HUES64 (cell line): ENCODE data around the gene CHURC1.
"Not testable (repeated sequence)": the region's sequence is repeated elsewhere in the genome, so short reads cannot be mapped to it uniquely, and the experiment has no call there.

Experiments used
- H3K27ac ChIP-seq: 2 replicates; pipeline ENCODE4 v1.7.0; 2013; ENCODE audit warnings: low read depth, low read length, inconsistent platforms
- H3K27me3 ChIP-seq: 2 replicates; pipeline ENCODE4 v1.6.1; 2013; ENCODE audit warnings: mild to moderate bottlenecking, low read length; ENCODE audit not compliant: insufficient read depth
- H3K36me3 ChIP-seq: 2 replicates; pipeline ENCODE4 v1.6.1; 2013; ENCODE audit warnings: mild to moderate bottlenecking, low read length; ENCODE audit not compliant: insufficient read depth
- H3K4me1 ChIP-seq: 2 replicates; pipeline ENCODE4 v1.6.1; 2013; ENCODE audit warnings: mild to moderate bottlenecking, low read length, moderate library complexity; ENCODE audit not compliant: insufficient read depth
- H3K4me3 ChIP-seq: 2 replicates; pipeline ENCODE4 v1.5.1; 2013; ENCODE audit warnings: mild to moderate bottlenecking, low read length, moderate library complexity
- H3K9ac ChIP-seq: 2 replicates; pipeline ENCODE4 v1.6.1; 2013; ENCODE audit warnings: mild to moderate bottlenecking, low read depth, low read length
- H3K9me3 ChIP-seq: 2 replicates; pipeline ENCODE4 v1.6.1; 2013; ENCODE audit warnings: low read depth, low read length; ENCODE audit not compliant: insufficient read depth
- WGBS: fragments of 150-250, 120-280 bp; methylation state at CpG from one replicate; pipeline ENCODE4 v1.1.7; 2013; ENCODE audit warnings: missing lambda C conversion rate; 5-methylcytosine and 5-hydroxymethylcytosine counted together

Gene CHURC1

GRCh38 chr14:64912261-64912660, 2.0 kb upstream of the CHURC1 start:
- Histone ChIP-seq H3K9me3 (no peaks in the 10 kb centered on the region), H3K27ac (no peak overlapping the region), H3K27me3 (no peaks in the 10 kb centered on the region), H3K9ac (no peak overlapping the region), H3K4me3 (no peak overlapping the region), H3K4me1 (peaks cover 10% of the 10 kb centered on the region), H3K36me3 (no peaks in the 10 kb centered on the region)
- WGBS: no CpG with 5 or more reads among the region's 1 CpG

- 67% methylated on average over 1 of the region's 5 CpGs for WGBS
- H3K27me3 ChIP-seq, H3K9me3 ChIP-seq, H3K27ac ChIP-seq, H3K9ac ChIP-seq, H3K36me3 ChIP-seq, H3K4me3 ChIP-seq: not testable (repeated sequence)
- H3K4me1 ChIP-seq: peaks cover 10% of the 10 kb centered on the region
Observed at GRCh38 chr14:64913477-64913876, 778 bp upstream of the CHURC1 start.

GRCh38 chr14:64915029-64915424, 772 bp downstream of the CHURC1 start:
- H3K27me3 ChIP-seq: no peaks in the 10 kb centered on the region
- peaks cover 10% of the 10 kb centered on the region for H3K4me1 ChIP-seq
- WGBS: 47% methylated on average over 4 of the region's 4 CpGs
- H3K36me3 ChIP-seq: no peaks in the 10 kb centered on the region
- peak overlapping the region; percentile 91 for H3K4me3 ChIP-seq
- peak overlapping the region; percentile 94 for H3K27ac ChIP-seq
- H3K9ac ChIP-seq: peak overlapping the region; percentile 96
- no peaks in the 10 kb centered on the region for H3K9me3 ChIP-seq

GRCh38 chr14:64915797-64916196, 1.5 kb downstream of the CHURC1 start:
- H3K9me3 ChIP-seq: no peaks in the 10 kb centered on the region
- H3K9ac ChIP-seq: no peak overlapping the region
- H3K27me3 ChIP-seq: no peaks in the 10 kb centered on the region
- peak overlapping the region; percentile 91 for H3K4me3 ChIP-seq
- H3K4me1 ChIP-seq: peaks cover 10% of the 10 kb centered on the region
- WGBS: 100% methylated on average over 1 of the region's 2 CpGs
- no peak overlapping the region for H3K27ac ChIP-seq
- H3K36me3 ChIP-seq: no peaks in the 10 kb centered on the region

GRCh38 chr14:64918216-64918615, 4.0 kb downstream of the CHURC1 start:
- Histone ChIP-seq H3K4me1 (peaks cover 10% of the 10 kb centered on the region), H3K9ac (no peak overlapping the region), H3K4me3 (no peak overlapping the region), H3K27ac (no peak overlapping the region), H3K27me3 (no peaks in the 10 kb centered on the region), H3K9me3 (no peaks in the 10 kb centered on the region), H3K36me3 (peaks cover 4% of the 10 kb centered on the region; the same call in 1 of the 2 replicates)
- WGBS: 91% methylated on average over 4 of the region's 4 CpGs

- Histone ChIP-seq H3K27me3 (no peaks in the 10 kb centered on the region), H3K4me3 (no peak overlapping the region), H3K36me3 (peaks cover 11% of the 10 kb centered on the region), H3K27ac (no peak overlapping the region), H3K9ac (no peak overlapping the region), H3K4me1 (peaks cover 10% of the 10 kb centered on the region), H3K9me3 (no peaks in the 10 kb centered on the region)
Observed at GRCh38 chr14:64919215-64919614, 5.0 kb downstream of the CHURC1 start.

- Histone ChIP-seq H3K36me3 (peaks cover 15% of the 10 kb centered on the region), H3K9ac (no peak overlapping the region), H3K27me3 (no peaks in the 10 kb centered on the region), H3K27ac (no peak overlapping the region), H3K4me1 (peaks cover 10% of the 10 kb centered on the region), H3K4me3 (no peak overlapping the region), H3K9me3 (no peaks in the 10 kb centered on the region)
- WGBS: 87% methylated on average over 5 of the region's 5 CpGs
Observed at GRCh38 chr14:64919618-64920017, 5.4 kb downstream of the CHURC1 start.

- no peak overlapping the region for H3K9ac ChIP-seq
- peaks cover 23% of the 10 kb centered on the region for H3K36me3 ChIP-seq
- H3K9me3 ChIP-seq: no peaks in the 10 kb centered on the region
- no peak overlapping the region for H3K4me3 ChIP-seq
- 80% methylated on average over 2 of the region's 2 CpGs for WGBS
- H3K27me3 ChIP-seq: no peaks in the 10 kb centered on the region
- peaks cover 4% of the 10 kb centered on the region for H3K4me1 ChIP-seq
- H3K27ac ChIP-seq: no peak overlapping the region
Observed at GRCh38 chr14:64920465-64920864, 6.2 kb downstream of the CHURC1 start.

- Histone ChIP-seq H3K36me3 (peaks cover 47% of the 10 kb centered on the region), H3K27me3 (no peaks in the 10 kb centered on the region), H3K4me3 (no peak overlapping the region), H3K27ac (no peak overlapping the region), H3K9me3 (no peaks in the 10 kb centered on the region), H3K9ac (no peak overlapping the region), H3K4me1 (no peaks in the 10 kb centered on the region)
- WGBS: no CpG with 5 or more reads among the region's 3 CpGs
Observed at GRCh38 chr14:64923015-64923414, 8.8 kb downstream of the CHURC1 start.

- WGBS: 84% methylated on average over 4 of the region's 4 CpGs
- H3K36me3 ChIP-seq: peaks cover 69% of the 10 kb centered on the region
- no peaks in the 10 kb centered on the region for H3K9me3 ChIP-seq
Observed at GRCh38 chr14:64926398-64926995, 12.2 kb downstream of the CHURC1 start.

GRCh38 chr14:64927031-64927430, 12.8 kb downstream of the CHURC1 start:
- WGBS: 65% methylated on average over 2 of the region's 3 CpGs
- H3K9ac ChIP-seq: no peak overlapping the region
- no peak overlapping the region for H3K27ac ChIP-seq
- H3K9me3 ChIP-seq: no peaks in the 10 kb centered on the region
- no peak overlapping the region for H3K4me3 ChIP-seq
- no peaks in the 10 kb centered on the region for H3K4me1 ChIP-seq
- no peaks in the 10 kb centered on the region for H3K27me3 ChIP-seq
- H3K36me3 ChIP-seq: peaks cover 73% of the 10 kb centered on the region

More at GRCh38 chr14:64926398-64926995, 12.2 kb downstream of the CHURC1 start:
- H3K9ac ChIP-seq: no peak overlapping the region
- H3K27ac ChIP-seq: no peak overlapping the region
- H3K4me1 ChIP-seq: no peaks in the 10 kb centered on the region
- H3K27me3 ChIP-seq: no peaks in the 10 kb centered on the region
- H3K4me3 ChIP-seq: no peak overlapping the region
